H9 (cell line): Measurements from ENCODE around the gene RPS28. TPM values are rescaled to one million over a fixed set of nuclear protein-coding genes. Genes with fewer than 3 reads are reported as not detected.

Source experiments
- DNase-seq: peaks from one replicate; pipeline ENCODE4 v3.0.0-alpha.2; 2017
- H2AFZ ChIP-seq: one replicate; pipeline ENCODE4 v1.6.1; 2013; ENCODE audit warnings: mild to moderate bottlenecking, low read length, control low read depth, moderate library complexity
- H2AK5ac ChIP-seq: 2 replicates; pipeline ENCODE4 v1.6.1; 2013; ENCODE audit warnings: low read length, control low read depth, mixed read lengths; ENCODE audit not compliant: insufficient read length
- H2BK120ac ChIP-seq: one replicate; pipeline ENCODE4 v1.6.1; 2013; ENCODE audit warnings: low read depth, mild to moderate bottlenecking, low read length, control low read depth, inconsistent platforms; ENCODE audit not compliant: poor library complexity, severe bottlenecking
- H2BK12ac ChIP-seq: 2 replicates; pipeline ENCODE4 v1.6.1; 2013; ENCODE audit warnings: low read length, control low read depth, mixed read lengths, low read depth; ENCODE audit not compliant: insufficient read length
- H2BK15ac ChIP-seq: 2 replicates; pipeline ENCODE4 v1.6.1; 2013; ENCODE audit warnings: low read depth, low read length, control low read depth
- H2BK20ac ChIP-seq: one replicate; pipeline ENCODE4 v1.6.1; 2013; ENCODE audit warnings: low read depth, mild to moderate bottlenecking, low read length, control low read depth, inconsistent platforms; ENCODE audit not compliant: poor library complexity, severe bottlenecking
- H2BK5ac ChIP-seq: 2 replicates; pipeline ENCODE4 v1.6.1; 2013; ENCODE audit warnings: low read length, control low read depth, mixed read lengths; ENCODE audit not compliant: insufficient read length
- H3K14ac ChIP-seq: 2 replicates; pipeline ENCODE4 v1.6.1; 2013; ENCODE audit warnings: low read length, control low read depth; ENCODE audit not compliant: insufficient read depth
- H3K18ac ChIP-seq: 2 replicates; pipeline ENCODE4 v1.6.1; 2013; ENCODE audit warnings: low read depth, mild to moderate bottlenecking, mixed read lengths, low read length, control low read depth; ENCODE audit not compliant: insufficient read length
- H3K23ac ChIP-seq: 2 replicates; pipeline ENCODE4 v1.6.1; 2013; ENCODE audit warnings: low read length, control low read depth, mixed read lengths, low read depth; ENCODE audit not compliant: insufficient read length
- H3K23me2 ChIP-seq: 2 replicates; pipeline ENCODE4 v1.6.1; 2013; ENCODE audit warnings: low read depth, mild to moderate bottlenecking, mixed read lengths, low read length, control low read depth; ENCODE audit not compliant: insufficient read length, poor library complexity, severe bottlenecking
- H3K27ac ChIP-seq: 2 replicates; pipeline ENCODE4 v1.5.1; 2013; ENCODE audit warnings: low read length, control low read depth, mixed read lengths, low read depth; ENCODE audit not compliant: insufficient read length
- H3K27me3 ChIP-seq: 2 replicates; pipeline ENCODE4 v1.6.1; 2013; ENCODE audit warnings: low read length, control low read depth, inconsistent platforms; ENCODE audit not compliant: insufficient read depth
- H3K4ac ChIP-seq: 2 replicates; pipeline ENCODE4 v1.6.1; 2013; ENCODE audit warnings: low read depth, mild to moderate bottlenecking, control low read depth, inconsistent platforms, low read length, moderate library complexity
- H3K4me1 ChIP-seq: 2 replicates; pipeline ENCODE4 v1.6.1; 2013; ENCODE audit warnings: low read length, control low read depth, inconsistent platforms; ENCODE audit not compliant: insufficient read depth
- H3K4me2 ChIP-seq: 2 replicates; pipeline ENCODE4 v1.6.1; 2013; ENCODE audit warnings: low read length, control low read depth, mixed read lengths; ENCODE audit not compliant: insufficient read length, insufficient read depth
- H3K56ac ChIP-seq: 2 replicates; pipeline ENCODE4 v1.6.1; 2013; ENCODE audit warnings: low read depth, mild to moderate bottlenecking, mixed read lengths, low read length, control low read depth; ENCODE audit not compliant: insufficient read length
- H3K79me1 ChIP-seq: 2 replicates; pipeline ENCODE4 v1.6.1; 2013; ENCODE audit warnings: low read depth, mild to moderate bottlenecking, moderate library complexity, low read length, control low read depth, inconsistent platforms; ENCODE audit not compliant: insufficient read depth, poor library complexity, severe bottlenecking
- H3K79me2 ChIP-seq: 2 replicates; pipeline ENCODE4 v1.6.1; 2013; ENCODE audit warnings: low read length, control low read depth, inconsistent platforms; ENCODE audit not compliant: insufficient read depth
- H3K9ac ChIP-seq: 2 replicates; pipeline ENCODE4 v1.6.1; 2013; ENCODE audit warnings: low read length, control low read depth, mixed read lengths; ENCODE audit not compliant: insufficient read length; ENCODE audit errors: extremely low read depth
- H3K9me3 ChIP-seq: one replicate; pipeline ENCODE4 v1.6.1; 2013; ENCODE audit warnings: low read depth, low read length, inconsistent platforms; ENCODE audit not compliant: control insufficient read depth
- H3T11ph ChIP-seq: one replicate; pipeline ENCODE4 v1.6.1; 2013; ENCODE audit warnings: mild to moderate bottlenecking, low read length, control low read depth, inconsistent platforms
- H4K20me1 ChIP-seq: one replicate; pipeline ENCODE4 v1.6.1; 2013; ENCODE audit not compliant: control insufficient read depth, insufficient read length, insufficient read depth
- H4K5ac ChIP-seq: 2 replicates; pipeline ENCODE4 v1.6.1; 2013; ENCODE audit warnings: low read depth, mild to moderate bottlenecking, mixed read lengths, low read length, control low read depth; ENCODE audit not compliant: insufficient read length
- H4K8ac ChIP-seq: replicated peaks from 2 replicates; pipeline ENCODE4 v1.6.1; 2013; ENCODE audit warnings: low read length, control low read depth, mixed read lengths, low read depth; ENCODE audit not compliant: insufficient read length
- H4K91ac ChIP-seq: 2 replicates; pipeline ENCODE4 v1.6.1; 2013; ENCODE audit warnings: low read depth, mild to moderate bottlenecking, moderate library complexity, mixed read lengths, low read length, control low read depth; ENCODE audit not compliant: insufficient read length
- H3K27ac Mint-ChIP-seq, 3 experiments: 2 replicates in 2 of 3; 3 replicates in 1 of 3; pipeline ENCODE4 v1.8.0; 2020 to 2021; ENCODE audit warnings: mixed read lengths in 3 of 3, mild to moderate bottlenecking in 1 of 3, moderate library complexity in 1 of 3
- H3K27me3 Mint-ChIP-seq: 2 replicates; pipeline ENCODE4 v1.8.0; 2021; ENCODE audit warnings: low read depth, mild to moderate bottlenecking, moderate library complexity, mixed read lengths
- H3K36me3 Mint-ChIP-seq, 3 experiments: 2 replicates in 2 of 3; 3 replicates in 1 of 3; pipeline ENCODE4 v1.8.0; 2020 to 2021; ENCODE audit warnings: low read depth in 3 of 3, mixed read lengths in 3 of 3; ENCODE audit not compliant: insufficient read depth in 1 of 3
- H3K4me1 Mint-ChIP-seq, 2 experiments: 2 replicates each; pipeline ENCODE4 v1.8.0; 2020; ENCODE audit warnings: mixed read lengths in 2 of 2
- H3K4me3 Mint-ChIP-seq, 2 experiments: 2 replicates in 1 of 2; 3 replicates in 1 of 2; pipeline ENCODE4 v1.8.0; 2020 to 2021; ENCODE audit warnings: mild to moderate bottlenecking in 2 of 2, mixed read lengths in 2 of 2, moderate library complexity in 1 of 2
- H3K9me3 Mint-ChIP-seq, 2 experiments: 2 replicates in 1 of 2; 3 replicates in 1 of 2; pipeline ENCODE4 v1.8.0; 2020; ENCODE audit warnings: mild to moderate bottlenecking in 2 of 2, mixed read lengths in 2 of 2, moderate library complexity in 1 of 2
- CTCF ChIP-seq: fragments of 200-600 bp; sonication (generic); conservative IDR thresholded peaks from 3 replicates; pipeline ENCODE4 v1.8.0; 2021; ENCODE audit warnings: antibody characterized with exemption, mild to moderate bottlenecking
- WGBS: extraction: QIAGEN DNeasy Blood & Tissue Kit; methylation state at CpG from one replicate; pipeline ENCODE4 v1.1.7; 2013; ENCODE audit warnings: missing lambda C conversion rate, low lambda C conversion rate, mixed read lengths; ENCODE audit not compliant: insufficient read length; ENCODE audit errors: extremely low coverage; 5-methylcytosine and 5-hydroxymethylcytosine counted together
- total RNA-seq: library from RNA; stranded (reverse); gene quantifications from 2 replicates; pipeline ENCODE4 v1.2.1, GENCODE V29; 2021

RPS28 gene
- total RNA-seq, 1 experiment from 2014 or later: 1,885 TPM

GRCh38 chr19:8363803-8364771 lies 42.8 kb downstream of the RPS28 start, which contains the start of gene ANGPTL4:
TSS of gene ANGPTL4 (plus strand) at chr19:8364155. CDS start at chr19:8364322, 167 bp downstream.
- Mint-ChIP-seq H3K9me3 (no peaks in the 10 kb centered on the region), H3K4me1 (peaks cover 22 to 26% of the 10 kb centered on the region in 2 experiments), H3K36me3 (peaks cover 0 to 3% (median 0%) of the 10 kb centered on the region in 3 experiments; a peak in 3 of 7 replicates), H3K27me3 (peaks cover 59% of the 10 kb centered on the region), H3K27ac (peak within 1 kb of the TSS in 2 of 3 experiments; percentile 39 to 71; a peak in 2 of 7 replicates), H3K4me3 (peak within 1 kb of the TSS; percentile 72 to 89)
- peak within 1 kb of the TSS; percentile 48 for H3K4me2 ChIP-seq
- H3K4ac ChIP-seq: no peak within 1 kb of the TSS
- H3K27me3 ChIP-seq: no peaks in the 10 kb centered on the region; the same call in 1 of the 2 replicates
- H3K56ac ChIP-seq: no peak within 1 kb of the TSS
- no peak within 1 kb of the TSS for H2BK120ac ChIP-seq
- no peak within 1 kb of the TSS for H2BK15ac ChIP-seq
- no peak within 1 kb of the TSS for H4K5ac ChIP-seq
- no peak within 1 kb of the TSS for H3K27ac ChIP-seq
- no peaks in the 10 kb centered on the region for H3K79me2 ChIP-seq
- peaks cover 6% of the 10 kb centered on the region for H3K23me2 ChIP-seq
- no peak within 1 kb of the TSS for H4K91ac ChIP-seq
- no peak within 1 kb of the TSS for H4K8ac ChIP-seq
- peak within 1 kb of the TSS; percentile 74; the same call in 1 of the 2 replicates for H3K14ac ChIP-seq
- no peak within 1 kb of the TSS for H2AK5ac ChIP-seq
- no CpG with 5 or more reads among the region's 81 CpGs for WGBS
- no peak; the same call in 1 of the 3 replicates for TF ChIP-seq CTCF
- H4K20me1 ChIP-seq: no peaks in the 10 kb centered on the region
- no peak within 1 kb of the TSS for H3K18ac ChIP-seq
- H2BK20ac ChIP-seq: no peak within 1 kb of the TSS
- H3K79me1 ChIP-seq: no peaks in the 10 kb centered on the region
- H3K23ac ChIP-seq: no peak within 1 kb of the TSS
- H3K9me3 ChIP-seq: no peaks in the 10 kb centered on the region
- no peak within 1 kb of the TSS for H3T11ph ChIP-seq
- no peak within 1 kb of the TSS for H2BK5ac ChIP-seq
- H3K4me1 ChIP-seq: peaks cover 4% of the 10 kb centered on the region; the same call in 1 of the 2 replicates
- no peak within 1 kb of the TSS for H3K9ac ChIP-seq
- no peak within 1 kb of the TSS for H2AFZ ChIP-seq
- DNase-seq: peak; percentile 81
- no peak within 1 kb of the TSS for H2BK12ac ChIP-seq
